SK-N-SH treated with all-trans-retinoic acid at 6 μM for 48 hours (cell line): ENCODE measurements around the gene POLR3H.
"Not testable (repeated sequence)": the region's sequence is repeated elsewhere in the genome, so short reads cannot be mapped to it uniquely, and the experiment has no call there.

Experiments used
- ATAC-seq: fragments of 200-7000 bp; cut with Tn5 transposase; 3 replicates; pipeline ENCODE4 v1.9.1; 2020; ENCODE audit warnings: mild to moderate bottlenecking, moderate library complexity
- BACH2 ChIP-seq: fragments of 250-450 bp; sonication (Bioruptor Pico); IDR thresholded peaks from 2 replicates; pipeline ENCODE4 v1.9.0; 2021; ENCODE audit warnings: mild to moderate bottlenecking, borderline replicate concordance
- CSDC2 ChIP-seq: fragments of 250-450 bp; sonication (Bioruptor Pico); IDR thresholded peaks from 2 replicates; pipeline ENCODE4 v1.5.0; 2020; ENCODE audit warnings: mild to moderate bottlenecking, moderate library complexity
- ESRRG ChIP-seq: fragments of 250-450 bp; sonication (Bioruptor Pico); IDR thresholded peaks from 2 replicates; pipeline ENCODE4 v1.6.1; 2021; ENCODE audit warnings: mild to moderate bottlenecking
- GLIS3 ChIP-seq: fragments of 250-450 bp; sonication (Bioruptor Pico); IDR thresholded peaks from 2 replicates; pipeline ENCODE4 v1.5.0; 2020; ENCODE audit warnings: mild to moderate bottlenecking, moderate library complexity
- ISL1 ChIP-seq: fragments of 250-450 bp; sonication (Bioruptor Pico); IDR thresholded peaks from 2 replicates; pipeline ENCODE4 v2.1.2; 2022; ENCODE audit warnings: mild to moderate bottlenecking, moderate library complexity
- PPARA ChIP-seq: fragments of 250-450 bp; sonication (Bioruptor Pico); IDR thresholded peaks from 2 replicates; pipeline ENCODE4 v1.5.0; 2020; ENCODE audit warnings: mild to moderate bottlenecking, borderline replicate concordance
- RARB ChIP-seq: fragments of 250-450 bp; sonication (Bioruptor Pico); IDR thresholded peaks from 2 replicates; pipeline ENCODE4 v1.8.0; 2021; ENCODE audit warnings: mild to moderate bottlenecking, moderate library complexity
- SNAI2 ChIP-seq: fragments of 250-450 bp; sonication (Bioruptor Pico); IDR thresholded peaks from 2 replicates; pipeline ENCODE4 v1.5.0; 2020; ENCODE audit warnings: mild to moderate bottlenecking, moderate library complexity
- TOX ChIP-seq: fragments of 250-450 bp; sonication (Bioruptor Pico); IDR thresholded peaks from 2 replicates; pipeline ENCODE4 v1.8.0; 2021; ENCODE audit warnings: mild to moderate bottlenecking, moderate library complexity, borderline replicate concordance
- ZC3H10 ChIP-seq: fragments of 250-450 bp; sonication (Bioruptor Pico); IDR thresholded peaks from 2 replicates; pipeline ENCODE4 v1.5.1; 2021; ENCODE audit warnings: mild to moderate bottlenecking, moderate library complexity
- ZFP3 ChIP-seq: fragments of 250-450 bp; sonication (Bioruptor Pico); IDR thresholded peaks from 2 replicates; pipeline ENCODE4 v1.5.0; 2020; ENCODE audit warnings: mild to moderate bottlenecking, moderate library complexity
- ZFP30 ChIP-seq: fragments of 450-650 bp; formaldehyde crosslinking; IDR thresholded peaks from 2 replicates; pipeline ENCODE4 v1.5.0; 2022; ENCODE audit warnings: mild to moderate bottlenecking, moderate library complexity
- ZNF565 ChIP-seq: fragments of 450-650 bp; formaldehyde crosslinking; conservative IDR thresholded peaks from 2 replicates; pipeline ENCODE4 v1.5.0; 2020; ENCODE audit warnings: low read depth, mild to moderate bottlenecking, moderate library complexity
- ZNF70 ChIP-seq: fragments of 450-650 bp; formaldehyde crosslinking; IDR thresholded peaks from 2 replicates; pipeline ENCODE4 v1.5.0; 2020; ENCODE audit warnings: mild to moderate bottlenecking, moderate library complexity
- ZNF8 ChIP-seq: fragments of 450-650 bp; formaldehyde crosslinking; IDR thresholded peaks from 2 replicates; pipeline ENCODE4 v1.5.0; 2020; ENCODE audit warnings: mild to moderate bottlenecking, moderate library complexity
- TF ChIP-seq, protein P1 (sequence below): fragments of 250-450 bp; sonication (Bioruptor Pico); IDR thresholded peaks from 2 replicates; pipeline ENCODE4 v1.5.1; 2021; ENCODE audit warnings: mild to moderate bottlenecking, moderate library complexity
- TF ChIP-seq, protein P2 (sequence below): fragments of 250-450 bp; sonication (Bioruptor Pico); IDR thresholded peaks from 2 replicates; pipeline ENCODE4 v1.5.1; 2020; ENCODE audit warnings: low read depth, mild to moderate bottlenecking, moderate library complexity
- TF ChIP-seq, protein P3 (sequence below): fragments of 250-450 bp; sonication (Bioruptor Pico); IDR thresholded peaks from 2 replicates; pipeline ENCODE4 v1.8.0; 2020; ENCODE audit warnings: mild to moderate bottlenecking, moderate library complexity, borderline replicate concordance
- TF ChIP-seq, protein P4 (sequence below): fragments of 250-450 bp; sonication (Bioruptor Pico); IDR thresholded peaks from 2 replicates; pipeline ENCODE4 v1.5.0; 2020; ENCODE audit warnings: mild to moderate bottlenecking, moderate library complexity
- TF ChIP-seq, protein P5 (sequence below): fragments of 250-450 bp; sonication (Bioruptor Pico); IDR thresholded peaks from 2 replicates; pipeline ENCODE4 v1.8.0; 2021; ENCODE audit warnings: low read depth, mild to moderate bottlenecking, moderate library complexity, borderline replicate concordance

POLR3H gene, protein sequence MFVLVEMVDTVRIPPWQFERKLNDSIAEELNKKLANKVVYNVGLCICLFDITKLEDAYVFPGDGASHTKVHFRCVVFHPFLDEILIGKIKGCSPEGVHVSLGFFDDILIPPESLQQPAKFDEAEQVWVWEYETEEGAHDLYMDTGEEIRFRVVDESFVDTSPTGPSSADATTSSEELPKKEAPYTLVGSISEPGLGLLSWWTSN

DNA sequence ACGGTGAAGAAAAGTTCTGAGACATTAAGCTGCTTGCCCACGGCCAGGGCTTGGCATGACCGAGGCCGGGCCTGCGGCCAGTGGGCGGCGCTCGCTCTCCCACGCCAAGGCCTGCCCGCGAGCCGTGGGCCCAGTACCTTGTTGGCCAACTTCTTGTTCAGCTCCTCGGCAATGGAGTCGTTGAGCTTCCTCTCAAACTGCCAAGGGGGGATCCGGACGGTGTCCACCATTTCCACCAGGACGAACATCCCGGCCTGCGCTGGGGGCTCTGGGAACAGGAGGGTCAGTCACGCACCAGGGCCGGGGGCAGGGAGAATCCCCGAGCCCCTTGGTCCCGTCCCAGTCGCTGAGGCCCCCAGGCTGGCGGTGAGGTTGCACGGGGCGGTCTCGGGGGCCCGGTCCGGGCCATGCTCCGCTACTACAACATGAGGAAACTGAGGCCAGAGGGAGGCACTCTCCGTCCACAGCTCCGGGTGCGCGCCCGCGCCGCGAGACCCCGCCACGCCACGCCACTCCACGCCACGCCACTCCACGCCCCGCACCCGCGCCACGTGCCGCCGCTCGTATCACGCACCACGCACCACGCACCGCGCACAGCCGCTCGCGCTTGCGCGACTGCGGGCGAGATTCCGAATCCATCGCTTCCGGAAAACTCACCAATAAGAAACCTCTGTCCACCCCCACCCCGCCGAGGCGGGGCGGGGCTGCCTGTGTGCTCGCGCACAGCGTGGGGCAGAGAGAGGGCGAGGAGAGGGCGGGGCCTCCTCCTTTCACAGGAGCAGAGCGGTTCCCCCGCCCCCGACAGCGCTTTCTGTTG is at the start of gene POLR3H:
Gene POLR3H (minus strand): TSS at position 617 of the 817 bp plus-strand sequence. CDS start 369 bp downstream, at position 248.
- ATAC-seq: peak; percentile 97
- TF ChIP-seq TOX (CRISPR knock-in tag): no peak
- TF ChIP-seq CSDC2: no peak
- TF ChIP-seq ZC3H10: no peak
- no peak for TF ChIP-seq PPARA (CRISPR knock-in tag)
- TF ChIP-seq ZFP30: no peak
- TF ChIP-seq, protein P1, sequence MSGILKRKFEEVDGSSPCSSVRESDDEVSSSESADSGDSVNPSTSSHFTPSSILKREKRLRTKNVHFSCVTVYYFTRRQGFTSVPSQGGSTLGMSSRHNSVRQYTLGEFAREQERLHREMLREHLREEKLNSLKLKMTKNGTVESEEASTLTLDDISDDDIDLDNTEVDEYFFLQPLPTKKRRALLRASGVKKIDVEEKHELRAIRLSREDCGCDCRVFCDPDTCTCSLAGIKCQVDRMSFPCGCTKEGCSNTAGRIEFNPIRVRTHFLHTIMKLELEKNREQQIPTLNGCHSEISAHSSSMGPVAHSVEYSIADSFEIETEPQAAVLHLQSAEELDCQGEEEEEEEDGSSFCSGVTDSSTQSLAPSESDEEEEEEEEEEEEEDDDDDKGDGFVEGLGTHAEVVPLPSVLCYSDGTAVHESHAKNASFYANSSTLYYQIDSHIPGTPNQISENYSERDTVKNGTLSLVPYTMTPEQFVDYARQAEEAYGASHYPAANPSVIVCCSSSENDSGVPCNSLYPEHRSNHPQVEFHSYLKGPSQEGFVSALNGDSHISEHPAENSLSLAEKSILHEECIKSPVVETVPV (CRISPR knock-in tag): no peak
- TF ChIP-seq SNAI2 (CRISPR knock-in tag): no peak

DNA sequence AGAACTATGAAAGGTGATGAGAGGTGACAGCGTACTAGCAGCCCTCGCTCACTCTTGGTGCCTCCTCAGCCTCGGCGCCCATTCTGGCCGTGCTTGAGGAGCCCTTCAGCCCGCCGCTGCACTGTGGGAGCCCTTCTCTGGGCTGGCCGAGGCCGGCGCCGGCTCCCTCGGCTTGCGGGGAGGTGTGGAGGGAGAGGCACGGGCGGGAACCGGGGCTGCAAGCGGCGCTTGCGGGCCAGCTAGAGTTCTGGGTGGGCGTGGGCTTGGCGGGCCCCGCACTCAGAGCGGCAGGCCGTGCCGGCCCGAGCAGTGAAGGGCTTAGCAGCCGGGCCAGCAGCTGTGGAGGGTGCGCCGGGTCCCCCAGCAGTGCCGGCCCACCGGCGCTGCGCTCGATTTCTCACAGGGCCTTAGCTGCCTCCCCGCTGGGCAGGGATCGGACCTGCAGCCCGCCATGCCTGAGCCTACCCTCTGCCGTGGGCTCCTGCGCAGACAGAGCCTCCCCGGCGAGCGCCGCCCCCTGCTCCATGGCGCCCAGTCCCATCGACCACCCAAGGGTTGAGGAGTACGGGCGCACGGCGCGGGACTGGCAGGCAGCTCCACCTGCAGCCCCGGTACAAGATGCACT is 49.2 kb upstream of the POLR3H start:
- ATAC-seq: not testable (repeated sequence)

DNA sequence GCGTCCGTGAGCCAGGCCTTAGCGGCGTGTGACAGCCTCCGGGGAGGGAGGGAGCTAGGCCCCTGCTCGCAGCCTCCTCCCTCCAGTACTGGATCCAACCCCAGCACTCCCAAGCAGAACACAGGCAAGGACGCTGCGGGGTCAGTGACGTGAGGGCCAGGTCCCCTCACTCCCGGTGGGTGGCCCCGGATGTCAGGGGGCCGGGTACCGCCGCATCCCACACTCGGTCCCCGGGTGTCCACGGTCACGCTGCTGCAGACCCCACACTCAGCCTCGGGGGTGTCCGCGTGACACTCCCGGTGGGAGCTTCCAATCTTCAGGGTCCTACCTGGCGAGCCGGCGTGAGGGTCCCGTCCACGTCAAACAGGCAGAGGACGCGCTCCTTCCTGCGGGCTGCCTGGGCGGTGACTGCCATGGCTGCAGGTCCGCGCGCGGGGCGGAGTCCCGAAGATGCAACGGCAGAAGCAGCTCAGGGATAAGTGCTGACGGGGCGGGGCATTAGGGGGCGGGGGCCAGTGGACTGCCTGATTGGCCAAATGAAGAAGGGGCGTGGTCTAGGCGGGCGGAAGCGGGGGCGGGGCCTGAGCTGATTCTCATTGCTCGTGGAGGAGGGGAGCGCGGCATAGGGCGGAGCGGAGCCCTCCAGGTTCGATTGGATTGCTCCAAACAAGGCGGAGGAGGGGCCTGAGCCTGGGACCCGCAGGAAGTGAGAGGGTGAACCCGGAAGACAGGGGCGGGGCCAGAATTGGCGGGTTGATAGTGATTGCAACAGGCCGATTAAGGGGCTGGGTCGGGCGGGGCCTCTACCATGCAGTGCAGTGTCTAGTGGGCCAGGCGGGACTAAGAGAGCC is 45.3 kb upstream of the POLR3H start, which contains the start of gene PMM1:
Gene PMM1 (minus strand): TSS at position 450 of the 851 bp plus-strand sequence. CDS start 35 bp downstream, at position 415.
- TF ChIP-seq ZC3H10: no peak
- TF ChIP-seq ZNF70: no peak
- no peak for TF ChIP-seq PPARA (CRISPR knock-in tag)
- TF ChIP-seq ZFP30: no peak
- no peak for TF ChIP-seq BACH2 (CRISPR knock-in tag)
- TF ChIP-seq, protein P2, sequence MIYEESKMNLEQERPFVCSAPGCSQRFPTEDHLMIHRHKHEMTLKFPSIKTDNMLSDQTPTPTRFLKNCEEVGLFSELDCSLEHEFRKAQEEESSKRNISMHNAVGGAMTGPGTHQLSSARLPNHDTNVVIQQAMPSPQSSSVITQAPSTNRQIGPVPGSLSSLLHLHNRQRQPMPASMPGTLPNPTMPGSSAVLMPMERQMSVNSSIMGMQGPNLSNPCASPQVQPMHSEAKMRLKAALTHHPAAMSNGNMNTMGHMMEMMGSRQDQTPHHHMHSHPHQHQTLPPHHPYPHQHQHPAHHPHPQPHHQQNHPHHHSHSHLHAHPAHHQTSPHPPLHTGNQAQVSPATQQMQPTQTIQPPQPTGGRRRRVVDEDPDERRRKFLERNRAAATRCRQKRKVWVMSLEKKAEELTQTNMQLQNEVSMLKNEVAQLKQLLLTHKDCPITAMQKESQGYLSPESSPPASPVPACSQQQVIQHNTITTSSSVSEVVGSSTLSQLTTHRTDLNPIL (CRISPR knock-in tag): no peak
- TF ChIP-seq SNAI2 (CRISPR knock-in tag): no peak
- no peak for TF ChIP-seq ESRRG (CRISPR knock-in tag)
- TF ChIP-seq ZNF565 (CRISPR knock-in tag): no peak
- no peak for TF ChIP-seq GLIS3 (CRISPR knock-in tag)
- no peak for TF ChIP-seq ZNF8 (CRISPR knock-in tag)
- TF ChIP-seq, protein P3, sequence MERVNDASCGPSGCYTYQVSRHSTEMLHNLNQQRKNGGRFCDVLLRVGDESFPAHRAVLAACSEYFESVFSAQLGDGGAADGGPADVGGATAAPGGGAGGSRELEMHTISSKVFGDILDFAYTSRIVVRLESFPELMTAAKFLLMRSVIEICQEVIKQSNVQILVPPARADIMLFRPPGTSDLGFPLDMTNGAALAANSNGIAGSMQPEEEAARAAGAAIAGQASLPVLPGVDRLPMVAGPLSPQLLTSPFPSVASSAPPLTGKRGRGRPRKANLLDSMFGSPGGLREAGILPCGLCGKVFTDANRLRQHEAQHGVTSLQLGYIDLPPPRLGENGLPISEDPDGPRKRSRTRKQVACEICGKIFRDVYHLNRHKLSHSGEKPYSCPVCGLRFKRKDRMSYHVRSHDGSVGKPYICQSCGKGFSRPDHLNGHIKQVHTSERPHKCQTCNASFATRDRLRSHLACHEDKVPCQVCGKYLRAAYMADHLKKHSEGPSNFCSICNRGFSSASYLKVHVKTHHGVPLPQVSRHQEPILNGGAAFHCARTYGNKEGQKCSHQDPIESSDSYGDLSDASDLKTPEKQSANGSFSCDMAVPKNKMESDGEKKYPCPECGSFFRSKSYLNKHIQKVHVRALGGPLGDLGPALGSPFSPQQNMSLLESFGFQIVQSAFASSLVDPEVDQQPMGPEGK: no peak
- no peak for TF ChIP-seq CSDC2
- TF ChIP-seq, protein P4, sequence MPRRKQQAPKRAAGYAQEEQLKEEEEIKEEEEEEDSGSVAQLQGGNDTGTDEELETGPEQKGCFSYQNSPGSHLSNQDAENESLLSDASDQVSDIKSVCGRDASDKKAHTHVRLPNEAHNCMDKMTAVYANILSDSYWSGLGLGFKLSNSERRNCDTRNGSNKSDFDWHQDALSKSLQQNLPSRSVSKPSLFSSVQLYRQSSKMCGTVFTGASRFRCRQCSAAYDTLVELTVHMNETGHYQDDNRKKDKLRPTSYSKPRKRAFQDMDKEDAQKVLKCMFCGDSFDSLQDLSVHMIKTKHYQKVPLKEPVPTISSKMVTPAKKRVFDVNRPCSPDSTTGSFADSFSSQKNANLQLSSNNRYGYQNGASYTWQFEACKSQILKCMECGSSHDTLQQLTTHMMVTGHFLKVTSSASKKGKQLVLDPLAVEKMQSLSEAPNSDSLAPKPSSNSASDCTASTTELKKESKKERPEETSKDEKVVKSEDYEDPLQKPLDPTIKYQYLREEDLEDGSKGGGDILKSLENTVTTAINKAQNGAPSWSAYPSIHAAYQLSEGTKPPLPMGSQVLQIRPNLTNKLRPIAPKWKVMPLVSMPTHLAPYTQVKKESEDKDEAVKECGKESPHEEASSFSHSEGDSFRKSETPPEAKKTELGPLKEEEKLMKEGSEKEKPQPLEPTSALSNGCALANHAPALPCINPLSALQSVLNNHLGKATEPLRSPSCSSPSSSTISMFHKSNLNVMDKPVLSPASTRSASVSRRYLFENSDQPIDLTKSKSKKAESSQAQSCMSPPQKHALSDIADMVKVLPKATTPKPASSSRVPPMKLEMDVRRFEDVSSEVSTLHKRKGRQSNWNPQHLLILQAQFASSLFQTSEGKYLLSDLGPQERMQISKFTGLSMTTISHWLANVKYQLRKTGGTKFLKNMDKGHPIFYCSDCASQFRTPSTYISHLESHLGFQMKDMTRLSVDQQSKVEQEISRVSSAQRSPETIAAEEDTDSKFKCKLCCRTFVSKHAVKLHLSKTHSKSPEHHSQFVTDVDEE (CRISPR knock-in tag): no peak
- TF ChIP-seq, protein P5, sequence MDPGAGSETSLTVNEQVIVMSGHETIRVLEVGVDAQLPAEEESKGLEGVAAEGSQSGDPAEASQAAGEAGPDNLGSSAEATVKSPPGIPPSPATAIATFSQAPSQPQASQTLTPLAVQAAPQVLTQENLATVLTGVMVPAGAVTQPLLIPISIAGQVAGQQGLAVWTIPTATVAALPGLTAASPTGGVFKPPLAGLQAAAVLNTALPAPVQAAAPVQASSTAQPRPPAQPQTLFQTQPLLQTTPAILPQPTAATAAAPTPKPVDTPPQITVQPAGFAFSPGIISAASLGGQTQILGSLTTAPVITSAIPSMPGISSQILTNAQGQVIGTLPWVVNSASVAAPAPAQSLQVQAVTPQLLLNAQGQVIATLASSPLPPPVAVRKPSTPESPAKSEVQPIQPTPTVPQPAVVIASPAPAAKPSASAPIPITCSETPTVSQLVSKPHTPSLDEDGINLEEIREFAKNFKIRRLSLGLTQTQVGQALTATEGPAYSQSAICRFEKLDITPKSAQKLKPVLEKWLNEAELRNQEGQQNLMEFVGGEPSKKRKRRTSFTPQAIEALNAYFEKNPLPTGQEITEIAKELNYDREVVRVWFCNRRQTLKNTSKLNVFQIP (CRISPR knock-in tag): no peak
- TF ChIP-seq ISL1 (CRISPR knock-in tag): no peak
- TF ChIP-seq ZFP3 (CRISPR knock-in tag): no peak
- TF ChIP-seq RARB: no peak
- ATAC-seq: peak; percentile 97
